Measurements from ENCODE around the gene SPHK1.
"Not testable (repeated sequence)": the region's sequence is repeated elsewhere in the genome, so short reads cannot be mapped to it uniquely, and the experiment has no call there.

GRCh38 chr17:76359776-76360175 is 24.6 kb upstream of the SPHK1 start:
- not testable (repeated sequence) for TF ChIP-seq CTCF, POLR2AphosphoS5, POLR2A (IDR thresholded peaks at IDR 0.05)

All from breast epithelium (tissue), 3 donors.